ENCODE measurements around the gene FUT8. TPM values are rescaled to one million over a fixed set of nuclear protein-coding genes. Genes with fewer than 3 reads are reported as not detected.

FUT8 gene
- total and polyA plus RNA-seq, 2 experiments from 2014 or later = 17.4 to 35.4 TPM

DNA sequence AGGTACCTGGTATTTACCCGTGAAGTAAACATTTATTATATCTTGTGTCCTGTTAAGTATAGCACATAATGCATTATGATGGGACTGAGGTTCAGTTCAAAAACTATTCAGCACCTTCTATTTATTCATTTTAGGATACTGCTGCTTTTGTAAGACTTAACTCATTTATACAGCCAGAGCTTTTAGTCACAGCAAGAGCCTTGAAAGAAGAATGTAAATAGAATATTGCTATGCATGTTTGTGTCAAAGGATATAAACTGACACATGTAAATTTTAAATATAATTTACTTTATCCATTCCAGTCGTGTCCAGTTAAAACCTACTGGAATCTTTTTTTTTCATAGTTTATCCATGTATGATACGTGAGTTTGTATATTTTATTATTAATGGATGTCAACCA, 168.8 kb downstream of the FUT8 start:
- no peaks in the 10 kb centered on the region for H3K36me3 ChIP-seq
- DNase-seq (ENCODE audit: low read depth in 1 of 2, low spot score in 1 of 2) = no peak
- no peaks in the 10 kb centered on the region for H3K27me3 ChIP-seq
- peaks cover 4% of the 10 kb centered on the region for H3K4me1 ChIP-seq (ENCODE audit: low read depth)
- TF ChIP-seq, protein P1, sequence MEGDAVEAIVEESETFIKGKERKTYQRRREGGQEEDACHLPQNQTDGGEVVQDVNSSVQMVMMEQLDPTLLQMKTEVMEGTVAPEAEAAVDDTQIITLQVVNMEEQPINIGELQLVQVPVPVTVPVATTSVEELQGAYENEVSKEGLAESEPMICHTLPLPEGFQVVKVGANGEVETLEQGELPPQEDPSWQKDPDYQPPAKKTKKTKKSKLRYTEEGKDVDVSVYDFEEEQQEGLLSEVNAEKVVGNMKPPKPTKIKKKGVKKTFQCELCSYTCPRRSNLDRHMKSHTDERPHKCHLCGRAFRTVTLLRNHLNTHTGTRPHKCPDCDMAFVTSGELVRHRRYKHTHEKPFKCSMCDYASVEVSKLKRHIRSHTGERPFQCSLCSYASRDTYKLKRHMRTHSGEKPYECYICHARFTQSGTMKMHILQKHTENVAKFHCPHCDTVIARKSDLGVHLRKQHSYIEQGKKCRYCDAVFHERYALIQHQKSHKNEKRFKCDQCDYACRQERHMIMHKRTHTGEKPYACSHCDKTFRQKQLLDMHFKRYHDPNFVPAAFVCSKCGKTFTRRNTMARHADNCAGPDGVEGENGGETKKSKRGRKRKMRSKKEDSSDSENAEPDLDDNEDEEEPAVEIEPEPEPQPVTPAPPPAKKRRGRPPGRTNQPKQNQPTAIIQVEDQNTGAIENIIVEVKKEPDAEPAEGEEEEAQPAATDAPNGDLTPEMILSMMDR (IDR thresholded peaks at IDR 0.05; ENCODE audit: low read depth, low read length) = no peak
- H3K27ac ChIP-seq = no peak overlapping the region
- no peak overlapping the region for H3K4me3 ChIP-seq
- no peaks in the 10 kb centered on the region for H3K9me3 ChIP-seq (ENCODE audit: low read depth)

DNA sequence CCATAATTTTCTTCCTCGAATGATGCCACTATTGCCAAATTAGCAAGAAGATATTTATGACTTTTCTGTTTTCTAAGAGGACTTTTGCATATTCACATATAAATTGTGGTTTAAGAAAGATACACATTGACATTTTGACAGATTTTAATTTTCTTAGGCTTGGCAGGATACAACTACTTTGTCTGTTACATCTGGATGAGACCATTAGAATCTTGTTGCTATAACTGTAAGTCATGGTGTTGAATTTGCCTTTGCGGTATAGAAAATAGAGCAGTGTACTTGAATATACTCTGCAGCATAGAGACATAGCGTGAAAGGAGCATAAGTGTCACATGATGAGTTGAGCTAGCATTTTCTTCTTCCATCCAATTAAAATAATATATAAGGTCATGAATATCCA, 169.3 kb downstream of the FUT8 start:
- H3K36me3 ChIP-seq = no peaks in the 10 kb centered on the region
- H3K4me1 ChIP-seq (ENCODE audit: low read depth) = peaks cover 4% of the 10 kb centered on the region
- no peaks in the 10 kb centered on the region for H3K27me3 ChIP-seq
- no peak overlapping the region for H3K27ac ChIP-seq
- no peak overlapping the region for H3K4me3 ChIP-seq
- H3K9me3 ChIP-seq (ENCODE audit: low read depth) = no peaks in the 10 kb centered on the region
- no peak for DNase-seq (ENCODE audit: low read depth in 1 of 2, low spot score in 1 of 2)
- TF ChIP-seq, protein P1 (IDR thresholded peaks at IDR 0.05; ENCODE audit: low read depth, low read length) = no peak

DNA sequence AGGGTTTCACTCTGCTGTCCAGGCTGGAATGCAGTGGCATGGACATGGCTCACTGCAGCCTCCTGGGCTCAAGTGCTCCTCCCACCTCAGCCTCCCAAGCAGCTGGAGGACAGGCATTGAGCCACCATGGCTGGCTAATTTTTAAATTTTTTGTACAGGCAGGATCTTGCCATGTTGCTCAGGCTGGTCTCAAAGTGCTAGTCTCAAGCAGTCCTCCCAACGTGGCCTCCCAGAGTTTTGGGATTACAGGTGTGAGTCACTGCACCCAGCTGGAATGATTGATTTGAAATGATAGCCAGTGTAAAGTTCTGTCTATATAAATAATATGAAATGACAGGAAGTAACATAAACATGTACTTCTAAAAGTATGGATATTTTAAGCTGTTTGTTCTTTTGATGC, 172.7 kb downstream of the FUT8 start:
- H3K27me3 ChIP-seq = no peaks in the 10 kb centered on the region
- no peak overlapping the region for H3K4me3 ChIP-seq
- H3K4me1 ChIP-seq (ENCODE audit: low read depth) = no peaks in the 10 kb centered on the region
- H3K9me3 ChIP-seq (ENCODE audit: low read depth) = no peaks in the 10 kb centered on the region
- H3K36me3 ChIP-seq = no peaks in the 10 kb centered on the region
- TF ChIP-seq, protein P1 (IDR thresholded peaks at IDR 0.05; ENCODE audit: low read depth, low read length) = no peak
- no peak overlapping the region for H3K27ac ChIP-seq
- DNase-seq (ENCODE audit: low read depth in 1 of 2, low spot score in 1 of 2) = no peak

DNA sequence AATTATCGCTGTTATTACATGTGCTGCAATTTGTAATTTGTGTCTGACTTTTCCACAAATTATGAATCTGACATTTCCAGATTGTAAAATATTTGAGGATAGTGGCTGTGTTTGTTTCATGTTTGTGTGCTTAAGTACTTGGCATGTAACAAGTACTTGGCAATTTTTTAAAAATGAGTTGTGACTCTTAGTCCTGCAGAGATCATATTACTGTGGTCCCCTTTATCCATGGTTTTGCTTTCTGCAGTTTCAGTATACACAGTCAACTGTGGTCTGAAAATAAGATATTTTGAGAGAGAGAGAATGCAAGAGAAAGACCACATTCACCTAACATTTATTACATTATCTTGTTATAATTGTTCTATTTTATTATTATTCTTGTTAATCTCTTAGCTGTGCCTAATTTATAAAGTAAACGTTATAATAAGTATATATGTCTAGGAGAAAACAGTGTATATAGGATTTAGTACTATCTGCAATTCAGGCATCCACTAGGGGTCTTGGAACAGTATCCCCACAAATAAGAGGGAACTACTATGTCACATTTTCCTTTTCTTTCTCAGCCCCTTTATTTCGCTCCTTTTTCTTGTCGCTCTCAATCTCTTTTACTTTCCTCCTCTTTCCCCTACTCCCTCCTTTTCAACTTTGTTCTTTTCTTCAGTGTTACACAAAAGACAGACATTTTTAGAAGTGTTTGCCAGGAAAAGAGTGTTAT, 176.1 kb downstream of the FUT8 start:
- no peaks in the 10 kb centered on the region for H3K9me3 ChIP-seq (ENCODE audit: low read depth)
- no peaks in the 10 kb centered on the region for H3K27me3 ChIP-seq
- no peak overlapping the region for H3K4me3 ChIP-seq
- no peak overlapping the region for H3K27ac ChIP-seq
- TF ChIP-seq, protein P1 (IDR thresholded peaks at IDR 0.05; ENCODE audit: low read depth, low read length) = no peak
- DNase-seq (ENCODE audit: low read depth in 1 of 2, low spot score in 1 of 2) = peak in 1 of 2 donors; percentile 23
- H3K36me3 ChIP-seq = no peaks in the 10 kb centered on the region
- no peaks in the 10 kb centered on the region for H3K4me1 ChIP-seq (ENCODE audit: low read depth)

DNA sequence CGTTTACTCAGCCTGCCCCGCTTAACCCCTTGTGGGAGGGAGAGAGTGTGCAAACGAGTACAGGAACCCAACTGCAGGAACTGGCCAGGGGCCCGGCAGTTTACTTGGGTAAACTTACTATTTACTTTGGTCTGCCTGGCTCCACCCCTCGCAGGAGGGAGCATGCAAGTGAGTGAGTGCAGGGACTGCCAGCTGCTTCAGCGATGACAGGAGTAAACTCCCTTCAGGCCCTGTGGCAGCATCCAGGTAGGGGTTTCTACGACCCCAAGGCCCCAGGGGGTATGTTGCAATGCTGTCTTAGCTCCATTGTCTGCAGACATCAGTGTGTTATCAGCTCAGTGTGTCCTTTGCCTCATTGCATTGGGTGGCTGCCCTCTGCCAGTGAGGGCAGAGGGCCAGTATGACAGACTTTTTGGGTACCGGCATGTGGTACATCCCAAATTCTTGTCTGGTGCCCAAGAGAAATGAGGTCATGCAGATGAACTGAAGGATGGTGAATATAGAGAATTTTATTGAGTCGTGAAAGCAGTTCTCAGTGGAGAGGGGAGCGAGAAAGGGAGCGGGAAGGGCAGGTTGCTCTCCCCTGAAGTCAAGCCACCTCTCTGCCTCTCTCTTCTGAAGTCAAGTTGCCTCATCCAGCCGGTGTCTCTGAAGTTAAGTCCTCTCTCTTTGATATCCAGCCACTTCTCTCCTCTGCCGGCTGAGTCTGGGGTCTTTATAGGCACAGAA, 181.8 kb downstream of the FUT8 start:
- no peak for DNase-seq (ENCODE audit: low read depth in 1 of 2, low spot score in 1 of 2)
- H3K4me1 ChIP-seq (ENCODE audit: low read depth) = no peaks in the 10 kb centered on the region
- no peaks in the 10 kb centered on the region for H3K36me3 ChIP-seq
- no peaks in the 10 kb centered on the region for H3K27me3 ChIP-seq
- TF ChIP-seq, protein P1 (IDR thresholded peaks at IDR 0.05; ENCODE audit: low read depth, low read length) = no peak
- H3K9me3 ChIP-seq (ENCODE audit: low read depth) = no peaks in the 10 kb centered on the region
- no peak overlapping the region for H3K4me3 ChIP-seq
- no peak overlapping the region for H3K27ac ChIP-seq

Measured in cardiac muscle cell (in vitro differentiated cells and primary cell).